OCI-LY7 (cell line): ENCODE results near the gene SLC25A6. TPM values are rescaled to one million over a fixed set of nuclear protein-coding genes. Genes with fewer than 3 reads are reported as not detected.

Source experiments
- BruUV-seq: library from RNA; stranded (reverse); fragments of 400-500 nt; replicated peaks from 2 replicates; lab custom pipeline; 2021; lab: Mats Ljungman, UMichigan
- CTCF ChIA-PET: fragments of 300-600 bp; sonication (Branson Sonifier 250); formaldehyde crosslinking; loops from one replicate; lab custom pipeline; 2022; ENCODE audit warnings: antibody characterized with exemption; ENCODE audit not compliant: unreplicated experiment; lab: Charles Lee
- POLR2A ChIA-PET: fragments of 300-600 bp; sonication (Branson Sonifier 250); formaldehyde crosslinking; loops from one replicate; lab custom pipeline; 2022; ENCODE audit warnings: antibody characterized with exemption; lab: Charles Lee
- DNase-seq: peaks from one replicate; pipeline ENCODE4 v3.0.0-alpha.2; 2015; ENCODE audit warnings: low spot score
- H2AFZ ChIP-seq: fragments of 200-600 bp; sonication (generic), shearing (Covaris generic); 2 replicates; pipeline ENCODE4 v1.6.1; 2014; ENCODE audit warnings: mild to moderate bottlenecking, antibody characterized with exemption, low read length, moderate library complexity
- H3K27ac ChIP-seq: fragments of 200-600 bp; sonication (generic); 2 replicates; pipeline ENCODE4 v1.5.1; 2014; ENCODE audit warnings: mixed run types, low read depth, mild to moderate bottlenecking, moderate library complexity, low read length, inconsistent platforms; ENCODE audit not compliant: poor library complexity, severe bottlenecking
- H3K36me3 ChIP-seq: fragments of 200-600 bp; sonication (generic); 2 replicates; pipeline ENCODE4 v1.6.1; 2014; ENCODE audit warnings: mild to moderate bottlenecking, antibody characterized with exemption, low read length, moderate library complexity, mixed read lengths; ENCODE audit not compliant: insufficient read depth
- H3K4me1 ChIP-seq: fragments of 200-600 bp; sonication (generic); 2 replicates; pipeline ENCODE4 v1.5.1; 2014; ENCODE audit warnings: mild to moderate bottlenecking, low read length; ENCODE audit not compliant: insufficient read depth, poor library complexity, severe bottlenecking
- H3K4me2 ChIP-seq: fragments of 200-600 bp; sonication (generic); 2 replicates; pipeline ENCODE4 v1.6.1; 2014; ENCODE audit warnings: mild to moderate bottlenecking, low read length
- H3K4me3 ChIP-seq: fragments of 200-600 bp; sonication (generic); 2 replicates; pipeline ENCODE4 v1.5.1; 2014; ENCODE audit warnings: mild to moderate bottlenecking, low read depth, low read length; ENCODE audit not compliant: poor library complexity, severe bottlenecking
- H3K79me2 ChIP-seq: fragments of 200-600 bp; sonication (generic); 2 replicates; pipeline ENCODE4 v1.6.1; 2016; ENCODE audit warnings: low read depth, mild to moderate bottlenecking, low read length, moderate library complexity, mixed read lengths; ENCODE audit not compliant: insufficient read depth
- H3K9me2 ChIP-seq: fragments of 200-600 bp; sonication (generic); 2 replicates; pipeline ENCODE4 v1.6.1; 2016; ENCODE audit warnings: mild to moderate bottlenecking, low read length, mixed read lengths; ENCODE audit not compliant: insufficient read depth
- H3K9me3 ChIP-seq: fragments of 200-600 bp; sonication (generic); 2 replicates; pipeline ENCODE4 v1.6.1; 2014; ENCODE audit warnings: mild to moderate bottlenecking, mixed run types, low read length, mixed read lengths
- H4K20me1 ChIP-seq: fragments of 200-600 bp; sonication (generic); 2 replicates; pipeline ENCODE4 v1.6.1; 2014; ENCODE audit warnings: mild to moderate bottlenecking, antibody characterized with exemption, low read length, moderate library complexity, mixed read lengths; ENCODE audit not compliant: insufficient read depth
- CTCF ChIP-seq: fragments of 200-600 bp; sonication (generic); conservative IDR thresholded peaks from 2 replicates; pipeline ENCODE4 v1.5.1; 2014; ENCODE audit warnings: mild to moderate bottlenecking, antibody characterized with exemption, low read length, moderate library complexity, mixed read lengths
- EZH2phosphoT487 ChIP-seq: fragments of 200-600 bp; sonication (generic); IDR thresholded peaks from 2 replicates; pipeline ENCODE4 v1.6.1; 2018; ENCODE audit warnings: low read depth, borderline replicate concordance, mild to moderate bottlenecking, mixed run types, antibody characterized with exemption, low read length, moderate library complexity, mixed read lengths
- intact Hi-C: fragments of 100-400 bp; cut with micrococcal nuclease; formaldehyde crosslinking; loops from one replicate; pipeline ENCODE4 v1.10.0; 2022; ENCODE audit not compliant: unreplicated experiment
- total RNA-seq, 2 experiments: library from RNA; depleted of rRNA in 1 of 2; stranded (reverse); fragments of >200 nt in 1 of 2; shearing (Covaris generic) in 1 of 2; gene quantifications; 2 replicates each; pipeline ENCODE4 v1.2.3, GENCODE V29; 2014 to 2022

The SLC25A6 gene
- total RNA-seq, 2 experiments from 2014 or later = 196 to 444 TPM

GRCh38 chrX:1397001-1397400, 5.1 kb upstream of the SLC25A6 start:
- Histone ChIP-seq H3K4me1 (peaks cover 16% of the 10 kb centered on the region), H3K4me2 (no peak overlapping the region), H3K79me2 (peaks cover 35% of the 10 kb centered on the region), H3K4me3 (no peak overlapping the region), H3K36me3 (peaks cover 74% of the 10 kb centered on the region), H4K20me1 (no peaks in the 10 kb centered on the region), H3K9me3 (no peaks in the 10 kb centered on the region), H2AFZ (no peak overlapping the region), H3K27ac (no peak overlapping the region), H3K9me2 (no peaks in the 10 kb centered on the region)
- DNase-seq = no peak
- intact Hi-C loops = no loop called here
- no TSS peak for BruUV-seq
- ChIA-PET CTCF (no interaction called here), POLR2A (no interaction called here)
- TF ChIP-seq EZH2phosphoT487 (no peak), CTCF (no peak)

GRCh38 chrX:1395646-1396216, 3.8 kb upstream of the SLC25A6 start:
- Histone ChIP-seq H4K20me1 (peaks cover 6% of the 10 kb centered on the region), H3K4me2 (peak overlapping the region; percentile 96; the same call in 1 of the 2 replicates), H3K4me1 (peaks cover 19% of the 10 kb centered on the region), H3K36me3 (peaks cover 71% of the 10 kb centered on the region), H3K9me2 (no peaks in the 10 kb centered on the region), H3K79me2 (peaks cover 43% of the 10 kb centered on the region), H3K27ac (no peak overlapping the region), H3K9me3 (no peaks in the 10 kb centered on the region), H3K4me3 (no peak overlapping the region), H2AFZ (no peak overlapping the region)
- ChIA-PET POLR2A (no interaction called here), CTCF (no interaction called here)
- TF ChIP-seq CTCF (no peak), EZH2phosphoT487 (no peak)
- BruUV-seq = no TSS peak
- DNase-seq = no peak
- intact Hi-C loops = no loop called here

- Histone ChIP-seq H3K79me2 (peaks cover 51% of the 10 kb centered on the region), H3K9me2 (no peaks in the 10 kb centered on the region), H3K4me3 (peak overlapping the region; percentile 1), H4K20me1 (peaks cover 14% of the 10 kb centered on the region), H2AFZ (no peak overlapping the region), H3K4me2 (peak overlapping the region; percentile 96), H3K27ac (no peak overlapping the region), H3K9me3 (no peaks in the 10 kb centered on the region), H3K4me1 (peaks cover 27% of the 10 kb centered on the region), H3K36me3 (peaks cover 72% of the 10 kb centered on the region)
- intact Hi-C loops = loop anchor here (5.0 kb wide), 2 partner anchors 148 to 188 kb away; no protein-coding TSS in a partner anchor
- BruUV-seq = no TSS peak
- no peak for DNase-seq
- ChIA-PET CTCF (no interaction called here), POLR2A (no interaction called here)
- TF ChIP-seq CTCF = no peak
- no peak for TF ChIP-seq EZH2phosphoT487
Observed at GRCh38 chrX:1394731-1395501, 3.0 kb upstream of the SLC25A6 start.
